ENCODE measurements around the gene FETUB. TPM values are rescaled to one million over a fixed set of nuclear protein-coding genes. Genes with fewer than 3 reads are reported as not detected.

Gene FETUB
- total RNA-seq, 1 experiment from 2014 or later = not detected

GRCh38 chr3:186697510-186697909 is 57.3 kb downstream of the FETUB start:
- no peaks in the 10 kb centered on the region for H3K9me3 ChIP-seq (ENCODE audit: control insufficient read depth in 1 of 2, insufficient read depth in 1 of 2, low read depth in 1 of 2, low read length in 2 of 2)
- ChIA-PET POLR2A (no interaction called here), RAD21 (ENCODE audit: low non-redundant PET in 1 of 2, low total read pairs in 2 of 2, uncharacterized antibody in 2 of 2, unreplicated experiment in 2 of 2) (no interaction called here), CTCF (no interaction called here)
- intact Hi-C loops (cut with micrococcal nuclease) = no loop called here
- ATAC-seq = no peak
- H3K4me3 ChIP-seq (replicated peaks in 1 of 2; ENCODE audit: low read depth in 1 of 2, low read length in 2 of 2) = no peak overlapping the region
- H3K4me1 ChIP-seq (ENCODE audit: control insufficient read depth in 1 of 2, insufficient read depth in 2 of 2, low read length in 2 of 2) = no peaks in the 10 kb centered on the region
- H3K9ac ChIP-seq (ENCODE audit: low read length) = no peak overlapping the region
- no peaks in the 10 kb centered on the region for H3K36me3 ChIP-seq (ENCODE audit: control insufficient read depth in 1 of 2, insufficient read depth in 2 of 2, low read length in 2 of 2)
- no peaks in the 10 kb centered on the region for H3K79me2 ChIP-seq (ENCODE audit: insufficient read depth, low read length)
- no peaks in the 10 kb centered on the region for H3K27me3 ChIP-seq (ENCODE audit: insufficient read depth, low read length)
- TF ChIP-seq FOSL1 (IDR thresholded peaks at IDR 0.05; ENCODE audit: low read depth) (no peak), EZH2phosphoT487 (IDR thresholded peaks at IDR 0.05; ENCODE audit: borderline replicate concordance) (no peak), SIN3A (IDR thresholded peaks at IDR 0.05; ENCODE audit: low read depth) (no peak), MAX (IDR thresholded peaks at IDR 0.05) (no peak), RAD21 (IDR thresholded peaks at IDR 0.05; ENCODE audit: low read depth) (no peak), CBX3 (IDR thresholded peaks at IDR 0.05; ENCODE audit: low read depth) (no peak), ELF1 (IDR thresholded peaks at IDR 0.05; ENCODE audit: borderline replicate concordance, low read depth) (no peak), JUND (IDR thresholded peaks at IDR 0.05) (no peak), POLR2AphosphoS5 (IDR thresholded peaks at IDR 0.05; ENCODE audit: low read depth, low read length) (no peak), POLR2A (IDR thresholded peaks at IDR 0.05; ENCODE audit: borderline replicate concordance, extremely low read depth, insufficient read depth, insufficient read length) (no peak), EZH2 (IDR thresholded peaks at IDR 0.05) (no peak), ATF3 (IDR thresholded peaks at IDR 0.05) (no peak), YY1 (IDR thresholded peaks at IDR 0.05; ENCODE audit: extremely low read depth, insufficient replicate concordance, low read depth, low read length) (no peak), TCF7L2 (IDR thresholded peaks at IDR 0.05; ENCODE audit: borderline replicate concordance, extremely low read depth, insufficient read depth, insufficient read length) (no peak), REST (IDR thresholded peaks at IDR 0.05; ENCODE audit: low read depth) (no peak), CTCF (IDR thresholded peaks at IDR 0.05 in 2 of 3, conservative IDR thresholded peaks at IDR 0.05 in 1 of 3; ENCODE audit: borderline replicate concordance in 1 of 3, insufficient read depth in 1 of 3, low read depth in 2 of 3, low read length in 2 of 3) (no peak), EGR1 (IDR thresholded peaks at IDR 0.05; ENCODE audit: low read depth) (no peak), ZNF274 (IDR thresholded peaks at IDR 0.05; ENCODE audit: low read depth, low read length) (no peak), SRF (IDR thresholded peaks at IDR 0.05; ENCODE audit: low read depth) (no peak), ZFX (IDR thresholded peaks at IDR 0.05) (no peak)
- no peaks in the 10 kb centered on the region for H3K9me2 ChIP-seq (ENCODE audit: insufficient read depth)
- no peak overlapping the region for H3K27ac ChIP-seq (ENCODE audit: low read depth, low read length)
- BruUV-seq (replicated peaks) = no TSS peak
- DNase-seq (ENCODE audit: low read depth, low spot score) = no peak
- H3K4me2 ChIP-seq (ENCODE audit: low read length) = no peak overlapping the region
- no peaks in the 10 kb centered on the region for H4K20me1 ChIP-seq (ENCODE audit: insufficient read depth)
- H2AFZ ChIP-seq (ENCODE audit: low read depth, low read length, poor library complexity, severe bottlenecking) = no peak overlapping the region

Data from HCT116 (cell line).